DMS 273 (cell line): ENCODE data around the gene CASP8AP2.
A peak's percentile ranks its signal among the peaks of the same experiment; 100 is the strongest.
"Not testable (repeated sequence)": the region's sequence is repeated elsewhere in the genome, so short reads cannot be mapped to it uniquely, and the experiment has no call there.

Experiments
- DNase-seq: peaks from one replicate; lab custom pipeline; 2025; ENCODE audit not compliant: unreplicated experiment; lab: John Stamatoyannopoulos, UW

The CASP8AP2 gene

GRCh38 chr6:89819336-89820130 lies 10.1 kb upstream of the CASP8AP2 start, which contains the start of gene MDN1:
TSS of gene MDN1 (minus strand) at chr6:89819794. CDS start at chr6:89819607, 187 bp downstream.
- DNase-seq, result peak; percentile 99

GRCh38 chr6:89826029-89826528 lies 3.6 kb upstream of the CASP8AP2 start:
- DNase-seq, result no peak

- DNase-seq, result not testable (repeated sequence)
These were observed 1.1 kb upstream of the CASP8AP2 start for GRCh38 chr6:89828475-89828987.

- DNase-seq, result no peak
These were observed 650 bp upstream of the CASP8AP2 start for GRCh38 chr6:89828988-89829471.

GRCh38 chr6:89830170-89830809 lies 610 bp downstream of the CASP8AP2 start:
- peak; percentile 42 for DNase-seq

- no peak for DNase-seq
These were observed 5.5 kb downstream of the CASP8AP2 start for GRCh38 chr6:89834884-89835792.

GRCh38 chr6:89836639-89837222 lies 7.1 kb downstream of the CASP8AP2 start:
- DNase-seq, result no peak

GRCh38 chr6:89840538-89840937 lies 10.9 kb downstream of the CASP8AP2 start:
- peak; percentile 66 for DNase-seq

GRCh38 chr6:89842228-89842627 lies 12.5 kb downstream of the CASP8AP2 start:
- peak; percentile 13 for DNase-seq

GRCh38 chr6:89843070-89843469 lies 13.4 kb downstream of the CASP8AP2 start:
- DNase-seq, result peak; percentile 51

- DNase-seq, result not testable (repeated sequence)
These were observed 17.8 kb downstream of the CASP8AP2 start for GRCh38 chr6:89847513-89847912.

- DNase-seq, result no peak
These were observed 23.4 kb downstream of the CASP8AP2 start for GRCh38 chr6:89853068-89853467.

- DNase-seq, result no peak
These were observed 28.4 kb downstream of the CASP8AP2 start for GRCh38 chr6:89858041-89858440.

- no peak for DNase-seq
These were observed 30.1 kb downstream of the CASP8AP2 start for GRCh38 chr6:89859744-89860143.

- no peak for DNase-seq
These were observed 32.6 kb downstream of the CASP8AP2 start for GRCh38 chr6:89862273-89862672.

- DNase-seq, result no peak
These were observed 33.0 kb downstream of the CASP8AP2 start for GRCh38 chr6:89862698-89863097.

GRCh38 chr6:89866024-89866678 lies 36.5 kb downstream of the CASP8AP2 start:
- DNase-seq, result no peak

- no peak for DNase-seq
These were observed 44.0 kb downstream of the CASP8AP2 start for GRCh38 chr6:89873721-89874120.

GRCh38 chr6:89874438-89874837 lies 44.8 kb downstream of the CASP8AP2 start:
- no peak for DNase-seq
